H1 (cell line): ENCODE measurements around the gene RASL10B. TPM values are rescaled to one million over a fixed set of nuclear protein-coding genes. Genes with fewer than 3 reads are reported as not detected.

Experiments used
- CTCF ChIA-PET: fragments of 300-600 bp; sonication (Branson Sonifier 250); formaldehyde crosslinking; loops from one replicate; lab custom pipeline; 2021; ENCODE audit not compliant: partially characterized antibody; lab: Charles Lee
- POLR2A ChIA-PET: fragments of 300-600 bp; sonication (Branson Sonifier 250); formaldehyde crosslinking; loops from one replicate; lab custom pipeline; 2021; ENCODE audit warnings: inconsistent platforms; ENCODE audit not compliant: partially characterized antibody; lab: Charles Lee
- DNase-seq, 2 experiments: peaks; one replicate each; pipeline versions ENCODE4 v3.0.0 to v3.0.0-alpha.2; 2010 to 2022; ENCODE audit warnings: low spot score in 2 of 2, low read depth in 1 of 2, mixed read lengths in 1 of 2
- FAIRE-seq: peaks from 2 replicates; lab custom pipeline; 2011; peaks lifted over from hg19 to GRCh38; lab: Jason Lieb, UNC
- H2AFZ ChIP-seq: 2 replicates; pipeline ENCODE4 v1.8.1; 2012; ENCODE audit warnings: low read length, inconsistent platforms
- H2AK5ac ChIP-seq: 2 replicates; pipeline ENCODE4 v1.6.1; 2013; ENCODE audit warnings: low read depth, low read length
- H2BK120ac ChIP-seq: replicated peaks from 2 replicates; pipeline ENCODE3; 2013; ENCODE audit warnings: low read depth, low read length, inconsistent platforms
- H2BK12ac ChIP-seq: 2 replicates; pipeline ENCODE4 v1.6.1; 2013; ENCODE audit warnings: low read depth, low read length
- H2BK15ac ChIP-seq: 2 replicates; pipeline ENCODE4 v1.6.1; 2013; ENCODE audit warnings: low read length
- H2BK20ac ChIP-seq: 2 replicates; pipeline ENCODE4 v1.6.1; 2013; ENCODE audit warnings: low read length
- H2BK5ac ChIP-seq: 2 replicates; pipeline ENCODE4 v1.6.1; 2013; ENCODE audit warnings: low read depth, low read length
- H3K14ac ChIP-seq: 2 replicates; pipeline ENCODE4 v1.6.1; 2013; ENCODE audit warnings: inconsistent platforms; ENCODE audit not compliant: insufficient read length
- H3K18ac ChIP-seq: 2 replicates; pipeline ENCODE4 v1.6.1; 2013; ENCODE audit warnings: low read length; ENCODE audit errors: extremely low read depth
- H3K23ac ChIP-seq: 2 replicates; pipeline ENCODE4 v1.6.1; 2013; ENCODE audit warnings: inconsistent platforms; ENCODE audit not compliant: insufficient read length
- H3K23me2 ChIP-seq: 2 replicates; pipeline ENCODE4 v1.6.1; 2013; ENCODE audit warnings: low read depth, low read length
- H3K27ac ChIP-seq: 2 replicates; pipeline ENCODE4 v1.6.1; 2011; ENCODE audit warnings: low read depth, low read length, inconsistent platforms
- H3K27me3 ChIP-seq, 4 experiments: replicated peaks in 1 of 4; 1 replicate in 1 of 4; 2 replicates in 3 of 4; pipeline versions ENCODE4 v1.6.1 to v1.8.1; 2011 to 2013; ENCODE audit warnings: low read length in 3 of 4, mild to moderate bottlenecking in 3 of 4, inconsistent platforms in 2 of 4, mixed read lengths in 2 of 4, moderate library complexity in 1 of 4; ENCODE audit not compliant: control insufficient read depth in 3 of 4, insufficient read depth in 3 of 4; ENCODE audit errors: extremely low read depth in 1 of 4
- H3K36me3 ChIP-seq, 4 experiments: 2 replicates each; pipeline versions ENCODE4 v1.6.1 to v1.8.1; 2011 to 2013; ENCODE audit warnings: mild to moderate bottlenecking in 4 of 4, low read length in 3 of 4, moderate library complexity in 2 of 4, control low read depth in 1 of 4, inconsistent platforms in 1 of 4; ENCODE audit not compliant: insufficient read depth in 4 of 4, control insufficient read depth in 2 of 4
- H3K4ac ChIP-seq: replicated peaks from 2 replicates; pipeline ENCODE3; 2013; ENCODE audit warnings: low read length, low read depth, mixed read lengths, inconsistent platforms; ENCODE audit not compliant: insufficient read length
- H3K4me1 ChIP-seq, 4 experiments: replicated peaks in 1 of 4; 1 replicate in 1 of 4; 2 replicates in 3 of 4; pipeline versions ENCODE4 v1.6.1 to v1.8.1; 2011 to 2013; ENCODE audit warnings: low read length in 3 of 4, inconsistent platforms in 2 of 4, mixed read lengths in 1 of 4; ENCODE audit not compliant: insufficient read depth in 4 of 4, control insufficient read depth in 3 of 4
- H3K4me2 ChIP-seq, 2 experiments: 2 replicates each; pipeline versions ENCODE4 v1.6.1 to v1.8.1; 2011 to 2013; ENCODE audit warnings: low read depth in 2 of 2, low read length in 2 of 2, control low read depth in 1 of 2, inconsistent platforms in 1 of 2, mild to moderate bottlenecking in 1 of 2; ENCODE audit not compliant: insufficient read depth in 1 of 2
- H3K4me3 ChIP-seq, 4 experiments: fragments of 200-600, 300-600 bp in 1 of 4; sonication (generic), shearing (Covaris generic), sonication (Bioruptor Twin) in 1 of 4; 2 replicates each; pipeline versions ENCODE4 v1.5.1 to v1.8.1; 2011 to 2016; ENCODE audit warnings: low read length in 4 of 4, low read depth in 3 of 4, control low read depth in 2 of 4, inconsistent platforms in 2 of 4, mild to moderate bottlenecking in 2 of 4, mixed read lengths in 1 of 4, moderate library complexity in 1 of 4; ENCODE audit not compliant: insufficient read depth in 2 of 4; ENCODE audit errors: extremely low read depth in 1 of 4
- H3K56ac ChIP-seq: replicated peaks from 2 replicates; pipeline ENCODE3; 2013; ENCODE audit warnings: low read depth, mild to moderate bottlenecking, mixed read lengths, low read length, inconsistent platforms; ENCODE audit not compliant: insufficient read length
- H3K79me1 ChIP-seq: 2 replicates; pipeline ENCODE4 v1.6.1; 2013; ENCODE audit warnings: low read depth, low read length, control low read depth
- H3K79me2 ChIP-seq, 2 experiments: 2 replicates each; pipeline versions ENCODE4 v1.6.1 to v1.8.1; 2012 to 2013; ENCODE audit warnings: low read length in 2 of 2, mild to moderate bottlenecking in 2 of 2, inconsistent platforms in 1 of 2; ENCODE audit not compliant: insufficient read depth in 2 of 2, control insufficient read depth in 1 of 2
- H3K9ac ChIP-seq, 4 experiments: replicated peaks in 1 of 4; 1 replicate in 1 of 4; 2 replicates in 3 of 4; pipeline versions ENCODE4 v1.6.1 to v1.8.1; 2011 to 2013; ENCODE audit warnings: low read depth in 3 of 4, low read length in 3 of 4, control low read depth in 2 of 4, mild to moderate bottlenecking in 2 of 4, moderate library complexity in 2 of 4, inconsistent platforms in 1 of 4; ENCODE audit errors: extremely low read depth in 1 of 4
- H3K9me3 ChIP-seq, 2 experiments: 2 replicates each; pipeline versions ENCODE4 v1.6.1 to v1.8.1; 2012 to 2013; ENCODE audit warnings: mild to moderate bottlenecking in 2 of 2, moderate library complexity in 2 of 2, control low read depth in 1 of 2, inconsistent platforms in 1 of 2, low read depth in 1 of 2, low read length in 1 of 2, mixed read lengths in 1 of 2; ENCODE audit not compliant: insufficient read depth in 2 of 2
- H4K20me1 ChIP-seq, 2 experiments: replicated peaks in 1 of 2; 2 replicates each; pipeline versions ENCODE3 to v1.8.1; 2011 to 2013; ENCODE audit warnings: inconsistent platforms in 2 of 2, low read length in 2 of 2, mild to moderate bottlenecking in 1 of 2; ENCODE audit not compliant: insufficient read depth in 2 of 2, control insufficient read depth in 1 of 2
- H4K5ac ChIP-seq: 2 replicates; pipeline ENCODE4 v1.6.1; 2013; ENCODE audit warnings: low read length, low read depth, mixed read lengths, inconsistent platforms; ENCODE audit not compliant: insufficient read length
- H4K8ac ChIP-seq: 2 replicates; pipeline ENCODE4 v1.8.0; 2013; ENCODE audit warnings: mild to moderate bottlenecking, moderate library complexity, low read length, inconsistent platforms; ENCODE audit not compliant: insufficient read depth; ENCODE audit errors: extremely low read depth
- H4K91ac ChIP-seq: replicated peaks from 2 replicates; pipeline ENCODE3; 2013; ENCODE audit warnings: low read length, mixed read lengths, inconsistent platforms; ENCODE audit not compliant: insufficient read length
- CHD1 ChIP-seq: IDR thresholded peaks from 2 replicates; pipeline ENCODE4 v1.6.1; 2012; ENCODE audit warnings: low read depth, low read length, improper control_type of control experiment
- CHD2 ChIP-seq: IDR thresholded peaks from 2 replicates; pipeline ENCODE4 v1.6.1; 2012; ENCODE audit warnings: low read length, improper control_type of control experiment
- EZH2 ChIP-seq: fragments of 200-600 bp; sonication (generic); IDR thresholded peaks from 2 replicates; pipeline ENCODE4 v1.7.1; 2012; ENCODE audit warnings: low read depth, mild to moderate bottlenecking, moderate library complexity, low read length, inconsistent platforms; ENCODE audit not compliant: severe bottlenecking
- GTF2F1 ChIP-seq: IDR thresholded peaks from 2 replicates; pipeline ENCODE4 v1.6.1; 2012; ENCODE audit warnings: low read depth, low read length, improper control_type of control experiment, borderline replicate concordance
- JUND ChIP-seq: IDR thresholded peaks from 2 replicates; pipeline ENCODE4 v1.6.1; 2011; ENCODE audit warnings: mild to moderate bottlenecking, improper control_type of control experiment, low read length
- POLR2A ChIP-seq, 2 experiments: IDR thresholded peaks; 1 replicate in 1 of 2; 2 replicates in 1 of 2; pipeline ENCODE4 v1.6.1; 2011; ENCODE audit warnings: low read depth in 2 of 2, low read length in 2 of 2, mild to moderate bottlenecking in 2 of 2; ENCODE audit errors: control extremely low read depth in 1 of 2
- RXRA ChIP-seq: IDR thresholded peaks from 2 replicates; pipeline ENCODE4 v1.6.1; 2011; ENCODE audit warnings: low read depth, mild to moderate bottlenecking, low read length, moderate library complexity; ENCODE audit not compliant: insufficient read depth
- SAP30 ChIP-seq: fragments of 300-600 bp; sonication (generic); IDR thresholded peaks from 2 replicates; pipeline ENCODE4 v1.7.1; 2012; ENCODE audit warnings: low read length, moderate library complexity, mild to moderate bottlenecking, inconsistent platforms; ENCODE audit not compliant: insufficient read depth, insufficient replicate concordance
- SIN3A ChIP-seq, 2 experiments: IDR thresholded peaks in 1 of 2; conservative IDR thresholded peaks in 1 of 2; 2 replicates each; pipeline ENCODE4 v1.6.1; 2011 to 2012; ENCODE audit warnings: low read length in 2 of 2, improper control_type of control experiment in 1 of 2, low read depth in 1 of 2, mild to moderate bottlenecking in 1 of 2
- SUZ12 ChIP-seq: fragments of 200-600 bp; sonication (generic); IDR thresholded peaks from 2 replicates; pipeline ENCODE4 v1.6.1; 2012; ENCODE audit warnings: mild to moderate bottlenecking, inconsistent platforms, low read length, moderate library complexity, mixed read lengths
- WGBS, 2 experiments: shearing (Covaris generic) in 1 of 2; methylation state at CpG; one replicate each; pipeline versions ENCODE4 v1.1.6 to v1.1.7; 2013 to 2015; ENCODE audit warnings: low lambda C conversion rate in 2 of 2, mixed read lengths in 2 of 2, inconsistent platforms in 1 of 2, low coverage in 1 of 2, missing lambda C conversion rate in 1 of 2; ENCODE audit not compliant: insufficient replicate concordance in 2 of 2, insufficient coverage in 1 of 2, insufficient read length in 1 of 2; ENCODE audit errors: extremely low coverage in 1 of 2, missing lambda C conversion rate in 1 of 2; 5-methylcytosine and 5-hydroxymethylcytosine counted together
- polyA plus RNA-seq, 7 experiments: library from polyadenylated mRNA; depleted of rRNA in 3 of 7; stranded (reverse) in 5 of 7; unstranded in 2 of 7; fragments of >200 nt in 5 of 7; fragments of 200-250 nt in 2 of 7; gene quantifications; 1 replicate in 5 of 7; 2 replicates in 1 of 7; 4 replicates in 1 of 7; pipeline versions ENCODE4 v1.2.1 to v1.2.3, GENCODE V29; 2011 to 2013; ENCODE audit warnings: missing spikeins in 2 of 7, mixed read lengths in 2 of 7
- total RNA-seq: library from RNA; stranded (reverse); fragmentation: NEBNext Ultra II Directional; extraction: Animal tissue kit (Norgen Biotek cat#: 25700); gene quantifications from 2 replicates; pipeline ENCODE4 v1.2.1, GENCODE V29; 2021
- TF ChIP-seq, protein P1 (sequence below), 3 experiments: IDR thresholded peaks; 1 replicate in 2 of 3; 2 replicates in 1 of 3; pipeline versions ENCODE4 v1.5.1 to v1.6.1; 2011; ENCODE audit warnings: low read length in 3 of 3, mild to moderate bottlenecking in 3 of 3, inconsistent platforms in 2 of 3, low read depth in 1 of 3, moderate library complexity in 1 of 3; ENCODE audit not compliant: insufficient read depth in 1 of 3; ENCODE audit errors: control extremely low read depth in 1 of 3

The RASL10B gene
- total and polyA plus RNA-seq, 2 of the 8 experiments (the other 6 are each of a cell fraction or from before 2014, with no cell fraction given): 17.5 to 22.8 TPM

DNA sequence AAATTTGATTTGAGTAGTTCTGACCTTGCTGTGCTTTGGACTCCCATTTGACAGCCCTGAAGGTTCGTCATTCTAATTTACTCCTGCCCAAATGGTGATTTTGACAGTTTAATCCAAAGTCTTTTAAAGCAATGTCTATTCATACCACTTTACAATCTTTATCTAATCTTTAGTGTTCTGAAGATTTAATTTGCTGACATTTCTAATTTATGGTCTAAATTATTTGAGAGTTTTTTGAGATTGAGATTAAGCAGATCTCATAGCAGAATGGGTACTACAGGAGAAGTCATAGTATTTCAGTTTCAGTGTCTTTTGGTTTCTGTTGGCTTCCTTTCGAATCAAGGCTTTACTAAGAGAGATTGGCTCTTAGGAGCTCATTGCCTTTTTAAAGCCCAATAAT, 32.6 kb upstream of the RASL10B start:
- H3K4me2 ChIP-seq: no peak overlapping the region
- H2BK20ac ChIP-seq: no peak overlapping the region
- H2BK12ac ChIP-seq: no peak overlapping the region
- H3K27me3 ChIP-seq: no peaks in the 10 kb centered on the region
- no peak overlapping the region for H3K27ac ChIP-seq
- H3K4ac ChIP-seq: no peak overlapping the region
- H2BK15ac ChIP-seq: no peak overlapping the region
- H3K79me1 ChIP-seq: no peaks in the 10 kb centered on the region; the same call in 1 of the 2 replicates
- H4K5ac ChIP-seq: no peak overlapping the region
- H2AK5ac ChIP-seq: no peak overlapping the region
- ChIA-PET POLR2A (no interaction called here), CTCF (no interaction called here)
- H3K23me2 ChIP-seq: no peaks in the 10 kb centered on the region
- H2BK5ac ChIP-seq: no peak overlapping the region
- H4K91ac ChIP-seq: no peak overlapping the region
- no peak overlapping the region for H3K23ac ChIP-seq
- peaks cover 0 to 4% of the 10 kb centered on the region in 2 experiments for H4K20me1 ChIP-seq
- no peak overlapping the region for H3K4me3 ChIP-seq
- no peaks in the 10 kb centered on the region for H3K9me3 ChIP-seq
- H3K56ac ChIP-seq: no peak overlapping the region
- H3K4me1 ChIP-seq: no peaks in the 10 kb centered on the region
- no peaks in the 10 kb centered on the region for H3K79me2 ChIP-seq
- no peak overlapping the region for H3K14ac ChIP-seq
- DNase-seq: no peak
- H2BK120ac ChIP-seq: no peak overlapping the region
- WGBS, 2 experiments: 93% methylated on average over 2 of the region's 2 CpGs; no CpG with 5 or more reads in 1 of the 2 experiments
- no peak for TF ChIP-seq SAP30
- TF ChIP-seq CHD1: no peak
- no peak for TF ChIP-seq RXRA
- no peak for TF ChIP-seq GTF2F1
- TF ChIP-seq SUZ12: no peak
- no peak for TF ChIP-seq CHD2
- TF ChIP-seq, protein P1, sequence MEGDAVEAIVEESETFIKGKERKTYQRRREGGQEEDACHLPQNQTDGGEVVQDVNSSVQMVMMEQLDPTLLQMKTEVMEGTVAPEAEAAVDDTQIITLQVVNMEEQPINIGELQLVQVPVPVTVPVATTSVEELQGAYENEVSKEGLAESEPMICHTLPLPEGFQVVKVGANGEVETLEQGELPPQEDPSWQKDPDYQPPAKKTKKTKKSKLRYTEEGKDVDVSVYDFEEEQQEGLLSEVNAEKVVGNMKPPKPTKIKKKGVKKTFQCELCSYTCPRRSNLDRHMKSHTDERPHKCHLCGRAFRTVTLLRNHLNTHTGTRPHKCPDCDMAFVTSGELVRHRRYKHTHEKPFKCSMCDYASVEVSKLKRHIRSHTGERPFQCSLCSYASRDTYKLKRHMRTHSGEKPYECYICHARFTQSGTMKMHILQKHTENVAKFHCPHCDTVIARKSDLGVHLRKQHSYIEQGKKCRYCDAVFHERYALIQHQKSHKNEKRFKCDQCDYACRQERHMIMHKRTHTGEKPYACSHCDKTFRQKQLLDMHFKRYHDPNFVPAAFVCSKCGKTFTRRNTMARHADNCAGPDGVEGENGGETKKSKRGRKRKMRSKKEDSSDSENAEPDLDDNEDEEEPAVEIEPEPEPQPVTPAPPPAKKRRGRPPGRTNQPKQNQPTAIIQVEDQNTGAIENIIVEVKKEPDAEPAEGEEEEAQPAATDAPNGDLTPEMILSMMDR (IDR thresholded peaks at IDR 0.05; ENCODE audit: control extremely low read depth in 1 of 3, insufficient read depth in 1 of 3, low read depth in 1 of 3, low read length in 3 of 3): no peak
- TF ChIP-seq JUND: no peak
- no peak for TF ChIP-seq SIN3A (conservative IDR thresholded peaks at IDR 0.05 in 1 of 2, IDR thresholded peaks at IDR 0.05 in 1 of 2; ENCODE audit: low read depth in 1 of 2, low read length in 2 of 2)
- TF ChIP-seq POLR2A (IDR thresholded peaks at IDR 0.05; ENCODE audit: control extremely low read depth in 1 of 2, low read depth in 2 of 2, low read length in 2 of 2): no peak
- TF ChIP-seq EZH2: no peak
- TF ChIP-seq, all 59 proteins: peak for 0
- H4K8ac ChIP-seq: no peak overlapping the region
- no peak overlapping the region for H3K9ac ChIP-seq
- H2AFZ ChIP-seq: no peak overlapping the region
- H3K36me3 ChIP-seq: peaks cover 0 to 12% (median 6%) of the 10 kb centered on the region in 4 experiments; a peak in 4 of 8 replicates
- no peak overlapping the region for H3K18ac ChIP-seq
- FAIRE-seq: no peak
